ENCODE data around the gene FYCO1. TPM values are rescaled to one million over a fixed set of nuclear protein-coding genes. Genes with fewer than 3 reads are reported as not detected.

The FYCO1 gene
- total RNA-seq, 1 experiment from 2014 or later = 10.9 TPM

DNA sequence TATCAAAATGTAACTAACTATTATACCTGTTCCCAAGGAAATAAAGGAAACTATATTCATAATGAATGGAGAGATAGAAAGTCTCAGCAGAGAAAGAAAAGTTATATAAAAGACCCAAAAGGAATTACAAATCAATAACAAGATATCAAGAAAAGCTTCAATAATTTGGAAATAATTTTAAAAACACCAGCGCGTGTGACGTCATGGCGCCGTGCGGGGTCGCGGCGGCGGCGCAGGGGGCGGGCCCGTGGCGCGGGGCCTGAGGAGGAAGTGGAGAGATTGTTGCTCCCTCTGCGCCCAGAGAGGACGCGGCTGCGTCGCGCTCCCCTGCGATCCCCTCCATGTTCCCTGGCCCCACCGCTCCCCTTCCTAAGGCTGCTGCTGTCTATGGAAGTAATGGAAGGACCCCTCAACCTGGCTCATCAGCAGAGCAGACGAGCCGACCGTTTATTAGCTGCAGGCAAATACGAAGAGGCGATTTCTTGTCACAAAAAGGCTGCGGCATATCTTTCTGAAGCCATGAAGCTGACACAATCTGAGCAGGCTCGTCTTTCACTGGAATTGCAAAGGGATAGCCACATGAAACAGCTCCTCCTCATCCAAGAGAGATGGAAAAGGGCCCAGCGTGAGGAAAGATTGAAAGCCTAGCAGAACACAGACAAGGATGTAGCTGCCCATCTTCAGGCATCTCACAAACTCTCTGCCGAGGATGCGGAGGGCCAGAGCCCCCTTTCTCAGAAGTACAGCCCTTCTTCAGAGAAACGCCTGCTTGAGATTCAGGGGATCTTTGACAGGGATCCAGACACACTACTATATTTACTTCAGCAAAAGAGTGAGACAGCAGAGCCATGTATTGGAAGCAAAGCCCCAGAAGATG, 27.5 kb upstream of the FYCO1 start:
- no peaks in the 10 kb centered on the region for H3K4me1 ChIP-seq
- Mint-ChIP-seq H3K36me3 (ENCODE audit: insufficient read depth, unreplicated experiment) (no peaks in the 10 kb centered on the region), H3K4me3 (ENCODE audit: unreplicated experiment) (no peak overlapping the region), H3K27ac (ENCODE audit: unreplicated experiment) (no peak overlapping the region), H3K4me1 (ENCODE audit: low read depth, unreplicated experiment) (no peaks in the 10 kb centered on the region), H3K27me3 (ENCODE audit: insufficient read depth, unreplicated experiment) (peaks cover 2% of the 10 kb centered on the region), H3K9me3 (ENCODE audit: unreplicated experiment) (peaks cover 20% of the 10 kb centered on the region)
- ChIA-PET CTCF (no interaction called here), POLR2A (no interaction called here)
- TF ChIP-seq, protein P1, sequence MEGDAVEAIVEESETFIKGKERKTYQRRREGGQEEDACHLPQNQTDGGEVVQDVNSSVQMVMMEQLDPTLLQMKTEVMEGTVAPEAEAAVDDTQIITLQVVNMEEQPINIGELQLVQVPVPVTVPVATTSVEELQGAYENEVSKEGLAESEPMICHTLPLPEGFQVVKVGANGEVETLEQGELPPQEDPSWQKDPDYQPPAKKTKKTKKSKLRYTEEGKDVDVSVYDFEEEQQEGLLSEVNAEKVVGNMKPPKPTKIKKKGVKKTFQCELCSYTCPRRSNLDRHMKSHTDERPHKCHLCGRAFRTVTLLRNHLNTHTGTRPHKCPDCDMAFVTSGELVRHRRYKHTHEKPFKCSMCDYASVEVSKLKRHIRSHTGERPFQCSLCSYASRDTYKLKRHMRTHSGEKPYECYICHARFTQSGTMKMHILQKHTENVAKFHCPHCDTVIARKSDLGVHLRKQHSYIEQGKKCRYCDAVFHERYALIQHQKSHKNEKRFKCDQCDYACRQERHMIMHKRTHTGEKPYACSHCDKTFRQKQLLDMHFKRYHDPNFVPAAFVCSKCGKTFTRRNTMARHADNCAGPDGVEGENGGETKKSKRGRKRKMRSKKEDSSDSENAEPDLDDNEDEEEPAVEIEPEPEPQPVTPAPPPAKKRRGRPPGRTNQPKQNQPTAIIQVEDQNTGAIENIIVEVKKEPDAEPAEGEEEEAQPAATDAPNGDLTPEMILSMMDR (IDR thresholded peaks at IDR 0.05; ENCODE audit: insufficient read depth in 1 of 2, low read depth in 1 of 2, low read length in 1 of 2, severe bottlenecking in 1 of 2, unreplicated experiment in 1 of 2) = no peak
- H3K4me3 ChIP-seq (ENCODE audit: low read depth, low read length) = no peak overlapping the region
- no peaks in the 10 kb centered on the region for H3K27me3 ChIP-seq (replicated peaks; ENCODE audit: control insufficient read depth, insufficient read depth, low read length)
- intact Hi-C loops (cut with micrococcal nuclease; ENCODE audit: unreplicated experiment) = no loop called here
- no peak for DNase-seq
- H3K9me3 ChIP-seq = no peaks in the 10 kb centered on the region; the same call in 1 of the 2 replicates
- no peaks in the 10 kb centered on the region for H3K36me3 ChIP-seq (ENCODE audit: control insufficient read depth, insufficient read depth, low read length)
- BruUV-seq (replicated peaks) = no TSS peak

DNA sequence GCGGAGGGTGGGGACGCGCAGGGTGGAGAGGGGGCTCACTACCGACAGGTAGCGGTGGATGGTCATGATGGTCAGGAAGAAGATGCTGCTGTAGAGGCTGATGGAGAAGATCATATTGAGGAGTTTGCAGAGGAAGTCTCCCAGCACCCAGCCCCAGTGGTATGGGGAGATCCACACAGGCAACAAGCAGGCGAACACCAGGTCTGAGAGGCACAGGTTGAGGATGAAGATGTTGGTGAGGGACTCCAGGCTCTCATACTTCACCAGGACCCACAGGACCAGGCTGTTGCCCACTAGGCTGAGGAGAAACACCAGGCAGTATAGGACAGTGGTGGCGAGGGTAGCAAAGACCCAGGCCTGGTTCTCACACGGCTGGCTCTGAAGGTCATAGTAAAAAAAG, 25.9 kb upstream of the FYCO1 start:
- H3K4me1 Mint-ChIP-seq (ENCODE audit: low read depth, unreplicated experiment) = no peaks in the 10 kb centered on the region
- TF ChIP-seq, protein P1 (IDR thresholded peaks at IDR 0.05; ENCODE audit: insufficient read depth in 1 of 2, low read depth in 1 of 2, low read length in 1 of 2, severe bottlenecking in 1 of 2, unreplicated experiment in 1 of 2) = no peak
- Histone ChIP-seq H3K27me3 (replicated peaks; ENCODE audit: control insufficient read depth, insufficient read depth, low read length) (no peaks in the 10 kb centered on the region), H3K36me3 (ENCODE audit: control insufficient read depth, insufficient read depth, low read length) (no peaks in the 10 kb centered on the region), H3K9me3 (no peaks in the 10 kb centered on the region), H3K4me1 (no peaks in the 10 kb centered on the region), H3K4me3 (ENCODE audit: low read depth, low read length) (no peak overlapping the region)
- DNase-seq = no peak
- POLR2A ChIA-PET = no interaction called here
- peaks cover 2% of the 10 kb centered on the region for H3K27me3 Mint-ChIP-seq (ENCODE audit: insufficient read depth, unreplicated experiment)
- H3K9me3 Mint-ChIP-seq (ENCODE audit: unreplicated experiment) = peaks cover 9% of the 10 kb centered on the region
- H3K4me3 Mint-ChIP-seq (ENCODE audit: unreplicated experiment) = no peak overlapping the region
- intact Hi-C loops (cut with micrococcal nuclease; ENCODE audit: unreplicated experiment) = no loop called here
- H3K36me3 Mint-ChIP-seq (ENCODE audit: insufficient read depth, unreplicated experiment) = no peaks in the 10 kb centered on the region
- CTCF ChIA-PET = no interaction called here
- no TSS peak for BruUV-seq (replicated peaks)
- H3K27ac Mint-ChIP-seq (ENCODE audit: unreplicated experiment) = no peak overlapping the region

DNA sequence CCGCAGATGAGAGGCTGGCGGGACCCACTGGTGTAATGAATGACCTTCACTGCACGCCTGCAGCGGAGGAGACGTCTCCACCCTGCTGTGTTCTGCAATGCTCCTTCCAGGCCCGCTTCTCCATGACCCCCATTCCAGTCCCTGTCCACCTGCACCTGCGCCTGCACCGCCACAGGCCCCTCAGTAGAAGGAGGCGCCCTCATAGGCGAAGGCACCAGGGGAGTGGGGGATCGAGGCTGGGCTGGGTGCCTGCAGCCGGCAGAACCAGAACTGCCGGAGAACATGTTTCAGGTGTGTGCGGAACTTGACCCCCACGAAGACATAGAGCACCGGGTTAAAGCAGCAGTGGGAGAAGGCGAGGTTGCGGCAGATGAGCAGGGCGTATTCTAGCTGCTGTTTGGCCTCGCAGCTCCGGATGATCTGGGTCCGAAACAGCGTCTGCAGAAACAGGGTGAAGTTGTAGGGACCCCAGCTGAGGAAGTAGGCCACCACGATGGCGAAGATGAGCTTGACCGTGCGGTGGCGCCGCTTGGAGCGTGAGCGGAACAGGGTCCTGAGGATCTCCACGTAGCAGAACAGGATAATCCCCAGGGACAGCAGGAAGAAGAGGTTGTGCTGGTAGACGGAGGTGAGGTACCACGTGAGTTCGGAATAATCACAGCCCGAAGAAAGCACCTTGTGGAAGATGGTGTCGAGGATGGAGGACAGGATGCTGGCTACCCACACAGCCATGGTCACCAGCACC, 25.3 kb upstream of the FYCO1 start:
- Mint-ChIP-seq H3K4me1 (ENCODE audit: low read depth, unreplicated experiment) (no peaks in the 10 kb centered on the region), H3K4me3 (ENCODE audit: unreplicated experiment) (no peak overlapping the region), H3K9me3 (ENCODE audit: unreplicated experiment) (peaks cover 9% of the 10 kb centered on the region), H3K36me3 (ENCODE audit: insufficient read depth, unreplicated experiment) (no peaks in the 10 kb centered on the region), H3K27me3 (ENCODE audit: insufficient read depth, unreplicated experiment) (peaks cover 2% of the 10 kb centered on the region), H3K27ac (ENCODE audit: unreplicated experiment) (no peak overlapping the region)
- DNase-seq = no peak
- H3K4me1 ChIP-seq = no peaks in the 10 kb centered on the region
- BruUV-seq (replicated peaks) = no TSS peak
- ChIA-PET CTCF (no interaction called here), POLR2A (no interaction called here)
- no peaks in the 10 kb centered on the region for H3K27me3 ChIP-seq (replicated peaks; ENCODE audit: control insufficient read depth, insufficient read depth, low read length)
- intact Hi-C loops (cut with micrococcal nuclease; ENCODE audit: unreplicated experiment) = no loop called here
- no peaks in the 10 kb centered on the region for H3K36me3 ChIP-seq (ENCODE audit: control insufficient read depth, insufficient read depth, low read length)
- no peaks in the 10 kb centered on the region for H3K9me3 ChIP-seq
- TF ChIP-seq, protein P1 (IDR thresholded peaks at IDR 0.05; ENCODE audit: insufficient read depth in 1 of 2, low read depth in 1 of 2, low read length in 1 of 2, severe bottlenecking in 1 of 2, unreplicated experiment in 1 of 2) = no peak
- no peak overlapping the region for H3K4me3 ChIP-seq (ENCODE audit: low read depth, low read length)
